Activated naive CD4-positive, alpha-beta T cell treated with Interleukin-2 at 50 U/mL for 16 hours (primary cell): ENCODE measurements around the gene TOP2A.
"Not testable (repeated sequence)": the region's sequence is repeated elsewhere in the genome, so short reads cannot be mapped to it uniquely, and the experiment has no call there.

Experiments
- DNase-seq: peaks from one replicate; pipeline ENCODE4 v3.0.0-alpha.2; 2020

TOP2A gene

DNA sequence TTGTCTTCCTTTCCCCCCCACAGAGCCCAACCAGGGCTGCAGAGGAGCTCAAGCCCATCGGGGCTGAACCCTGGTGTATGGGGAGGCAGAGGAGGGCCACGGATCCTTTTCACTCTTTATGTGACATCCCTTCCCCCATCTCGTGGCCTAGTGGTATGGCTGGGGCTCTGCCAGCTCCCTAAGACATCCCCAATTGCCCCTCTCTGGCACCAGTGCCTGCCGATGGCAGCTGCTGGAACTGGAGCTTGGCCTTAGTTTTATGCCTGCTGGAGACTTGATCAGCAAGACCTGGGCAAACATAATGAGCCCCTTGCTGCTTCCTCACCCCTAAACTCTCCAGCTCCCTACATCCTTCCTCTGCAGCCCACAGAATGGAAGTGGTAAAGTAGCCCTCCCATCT, 8.0 kb upstream of the TOP2A start:
- DNase-seq: no peak

DNA sequence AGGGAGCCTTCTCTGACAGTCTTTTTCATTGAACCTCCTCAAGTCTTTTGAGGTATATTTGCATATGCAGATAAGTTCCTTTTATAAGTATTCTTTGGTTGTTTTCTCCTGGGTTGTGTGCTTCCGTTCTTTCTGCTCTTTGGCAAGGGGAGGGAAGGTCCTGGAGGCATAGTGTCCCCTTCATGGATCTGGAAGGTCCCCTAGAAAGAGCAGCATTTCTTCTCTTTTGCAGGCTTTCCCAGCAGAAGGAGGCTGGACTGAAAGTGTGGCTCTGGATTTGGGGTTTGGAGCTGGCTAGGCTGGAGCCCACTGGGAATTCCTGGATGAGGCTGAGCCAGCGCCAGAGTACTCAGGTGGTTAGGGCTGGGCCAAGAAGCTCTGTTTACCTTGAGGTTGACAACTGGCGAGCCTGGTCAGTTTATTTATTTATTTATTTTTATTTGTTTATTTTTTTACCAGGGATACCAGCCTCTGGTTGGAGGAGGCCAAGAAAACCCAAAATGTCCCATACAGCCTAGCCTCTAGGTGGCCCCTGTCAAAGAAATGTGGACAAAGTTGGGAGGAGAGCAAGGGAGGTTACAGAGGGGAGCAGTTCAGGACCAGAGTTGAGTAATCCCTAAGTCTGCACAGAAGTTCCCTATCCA, 5.4 kb upstream of the TOP2A start:
- no peak for DNase-seq

DNA sequence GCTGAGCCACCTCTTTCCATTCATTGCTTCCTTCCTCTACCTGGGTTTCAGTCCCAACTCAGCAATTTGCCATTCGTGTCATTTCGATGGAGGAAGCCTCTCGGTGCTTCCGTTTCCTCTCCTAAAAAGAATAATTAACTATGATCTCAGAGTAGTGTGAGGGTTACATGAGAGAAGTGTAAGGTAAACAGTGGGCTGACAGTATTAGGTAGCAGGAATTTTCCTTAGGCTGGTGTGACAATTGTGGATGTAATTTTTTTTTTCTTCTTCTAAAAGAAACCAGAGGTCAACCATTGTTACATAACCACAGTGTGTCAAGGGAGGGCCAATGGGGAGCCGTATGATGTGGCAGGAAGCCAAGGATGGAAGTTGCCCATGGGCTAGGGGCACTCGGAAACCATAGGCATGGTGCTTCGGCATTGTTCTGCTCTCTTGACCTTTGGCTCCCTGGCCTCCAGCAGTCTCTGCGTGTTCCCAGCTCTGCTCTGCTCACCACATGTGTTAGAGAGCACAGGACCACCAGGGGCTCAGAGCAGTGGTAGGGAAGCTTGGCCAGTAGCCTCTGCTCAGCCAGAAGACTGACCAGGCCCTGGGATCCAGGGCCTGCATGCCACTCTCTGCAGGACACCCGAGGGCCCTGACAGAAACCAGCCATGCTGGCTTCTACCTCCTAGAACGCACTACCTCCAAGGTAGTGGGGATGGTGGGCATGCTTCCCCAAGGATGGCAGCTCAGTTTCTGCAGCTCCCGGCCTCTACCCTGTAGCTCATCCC, 2.0 kb upstream of the TOP2A start:
- DNase-seq: no peak

DNA sequence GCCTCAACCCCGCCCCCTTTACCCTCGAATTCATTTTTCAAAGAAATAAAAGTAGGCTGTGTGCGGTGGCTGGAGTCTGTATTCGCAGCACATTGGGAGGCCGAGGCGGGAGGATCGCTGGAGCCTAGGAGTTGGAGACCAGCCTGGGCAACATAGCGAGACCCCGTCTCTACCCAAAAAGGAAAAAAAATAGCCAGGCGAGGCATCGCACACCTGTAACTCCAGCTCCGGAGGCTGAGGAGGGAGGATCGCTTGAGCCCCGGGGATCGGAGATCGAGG, 671 bp upstream of the TOP2A start:
- no peak for DNase-seq

DNA sequence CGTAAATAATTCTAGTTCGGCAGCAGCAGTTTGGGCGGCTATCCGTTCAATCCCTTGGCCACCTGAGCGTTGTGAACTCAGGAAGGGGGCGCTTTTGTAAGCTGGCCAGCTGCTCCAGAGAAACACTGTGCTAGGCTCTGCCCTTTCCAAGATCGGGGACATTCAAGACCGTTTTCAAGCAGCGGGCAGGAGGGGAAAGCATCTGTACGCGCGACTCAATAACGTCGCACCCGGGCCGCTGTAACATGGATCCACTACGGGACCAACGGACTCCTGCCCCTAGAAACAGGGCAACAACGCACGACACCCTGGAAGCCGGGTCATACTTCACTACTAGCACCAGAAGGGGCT, 463 bp downstream of the TOP2A start:
- DNase-seq: no peak

DNA sequence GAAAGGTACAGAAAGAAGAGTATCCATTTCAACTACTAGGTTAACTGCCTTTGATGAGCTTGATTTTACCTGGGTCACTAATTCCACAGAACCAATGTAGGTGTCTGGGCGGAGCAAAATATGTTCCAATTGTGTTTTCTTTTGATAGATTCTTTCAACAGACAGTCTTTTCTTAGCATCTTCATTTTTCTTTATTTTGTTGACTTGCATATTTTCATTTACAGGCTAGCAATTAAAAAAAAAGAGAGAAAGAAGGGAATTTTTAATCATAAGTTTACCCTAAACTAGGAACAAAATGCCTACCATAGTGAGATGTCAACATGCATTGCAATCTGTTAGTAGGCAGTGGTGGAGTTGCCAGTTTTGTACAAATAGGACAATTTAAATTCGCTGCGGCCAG, 1.0 kb downstream of the TOP2A start:
- DNase-seq: no peak

DNA sequence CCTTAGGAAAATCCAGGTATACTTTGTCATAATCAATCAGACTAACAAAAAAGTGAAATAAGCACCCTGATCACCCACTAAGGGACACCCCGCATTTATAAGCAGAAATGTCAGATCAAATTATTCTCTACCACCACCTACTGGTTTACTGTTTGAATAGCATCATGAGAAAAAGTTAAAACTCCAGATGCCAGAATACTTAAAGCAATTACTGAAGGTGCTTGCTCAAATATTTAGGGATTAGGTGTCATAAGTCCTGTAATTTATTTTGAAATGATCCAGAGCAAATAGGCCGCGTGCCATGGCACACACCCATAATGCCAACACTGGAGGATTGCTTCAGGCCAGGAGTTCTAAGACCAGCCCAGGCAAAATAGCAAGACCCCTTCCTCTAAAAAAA, 2.3 kb downstream of the TOP2A start:
- no peak for DNase-seq

DNA sequence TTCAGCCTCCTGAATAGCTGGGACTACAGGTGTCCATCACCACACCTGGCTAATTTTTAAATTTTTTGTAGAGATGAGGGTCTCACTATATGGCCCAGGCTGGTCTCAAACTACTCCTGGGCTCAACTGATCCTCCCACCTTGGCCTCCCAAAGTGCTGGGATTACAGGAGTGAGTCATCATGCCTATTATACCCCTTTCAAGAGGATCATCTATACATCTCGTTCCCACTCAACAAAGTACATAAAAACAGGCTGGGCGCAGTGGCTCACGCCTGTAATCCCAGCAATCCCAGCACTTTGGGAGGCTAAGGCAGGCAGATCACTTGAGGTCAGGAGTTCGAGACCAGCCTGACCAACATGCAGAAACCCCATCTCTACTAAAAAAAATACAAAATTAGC, 3.4 kb downstream of the TOP2A start:
- not testable (repeated sequence) for DNase-seq

DNA sequence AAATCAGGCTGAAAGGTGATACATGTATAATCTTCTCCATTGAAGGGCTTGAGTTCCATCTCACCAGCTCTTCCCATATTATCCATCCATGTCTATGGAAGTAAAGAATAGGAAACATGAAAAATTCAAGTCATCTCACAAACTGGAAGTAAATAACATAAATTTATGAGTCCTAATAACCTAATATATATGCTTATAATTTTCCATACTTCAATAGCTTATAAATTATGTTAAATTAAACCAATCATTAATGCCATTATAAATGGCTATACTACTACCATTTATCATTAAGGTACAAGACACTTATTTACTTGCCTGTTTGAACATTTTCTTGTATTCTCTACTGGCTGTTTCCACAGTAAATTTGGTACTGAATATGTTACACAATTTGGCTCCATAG, 4.8 kb downstream of the TOP2A start:
- DNase-seq: no peak

DNA sequence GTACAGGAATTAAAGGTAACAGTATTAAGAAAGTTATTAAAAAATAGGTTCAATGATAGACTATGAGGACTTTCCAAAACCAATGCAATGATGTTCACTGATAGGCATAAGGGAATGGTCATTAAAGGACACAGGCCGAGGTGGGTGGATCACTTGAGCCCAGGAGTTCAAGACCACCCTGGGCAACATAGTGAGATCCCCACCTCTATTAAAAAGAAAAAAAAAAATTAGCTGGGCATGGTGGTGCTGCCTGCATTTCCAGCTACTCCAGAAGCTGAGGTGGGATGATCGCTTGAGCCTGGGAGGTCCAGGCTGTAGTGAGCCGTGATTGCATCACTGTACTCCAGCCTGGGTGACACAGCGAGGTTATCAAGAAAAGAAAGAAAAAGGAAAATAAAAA, 5.9 kb downstream of the TOP2A start:
- DNase-seq: no peak

DNA sequence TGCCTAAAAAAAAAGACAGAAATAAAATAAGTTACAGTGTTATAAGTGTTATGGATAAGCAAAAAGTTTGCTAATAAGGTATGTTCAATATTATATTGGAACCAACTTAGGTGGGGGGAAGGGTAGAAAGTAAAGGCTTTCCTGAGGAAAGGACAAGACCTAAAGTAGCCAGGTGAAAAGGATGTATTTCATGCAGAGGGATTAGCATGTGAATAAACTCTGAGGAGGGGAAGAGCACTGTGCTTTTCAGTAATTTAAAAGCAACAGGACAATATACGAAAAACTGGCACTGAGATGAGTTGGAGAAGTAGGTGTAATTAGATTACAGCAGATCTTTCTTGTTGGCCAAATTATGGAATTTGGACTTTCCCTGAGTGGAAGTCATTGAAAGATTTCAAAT, 7.6 kb downstream of the TOP2A start:
- DNase-seq: no peak

DNA sequence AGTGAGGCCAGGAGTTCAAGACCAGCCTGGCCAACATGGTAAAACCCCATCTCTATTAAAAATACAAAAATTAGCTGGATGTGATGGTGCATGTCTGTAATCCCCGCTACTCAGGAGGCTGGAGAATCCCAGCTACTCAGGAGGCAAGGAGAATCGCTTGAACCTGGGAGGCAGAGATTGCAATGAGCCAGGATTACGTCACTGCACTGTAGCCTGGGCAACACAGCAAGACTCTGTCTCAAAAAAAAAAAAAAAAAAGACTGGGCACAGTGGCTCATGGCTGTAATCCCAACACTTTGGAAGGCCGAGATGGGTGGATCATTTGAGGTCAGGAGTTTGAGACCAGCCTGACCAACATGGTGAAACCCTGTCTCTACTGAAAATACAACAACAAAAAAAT, 8.2 kb downstream of the TOP2A start:
- DNase-seq: not testable (repeated sequence)

DNA sequence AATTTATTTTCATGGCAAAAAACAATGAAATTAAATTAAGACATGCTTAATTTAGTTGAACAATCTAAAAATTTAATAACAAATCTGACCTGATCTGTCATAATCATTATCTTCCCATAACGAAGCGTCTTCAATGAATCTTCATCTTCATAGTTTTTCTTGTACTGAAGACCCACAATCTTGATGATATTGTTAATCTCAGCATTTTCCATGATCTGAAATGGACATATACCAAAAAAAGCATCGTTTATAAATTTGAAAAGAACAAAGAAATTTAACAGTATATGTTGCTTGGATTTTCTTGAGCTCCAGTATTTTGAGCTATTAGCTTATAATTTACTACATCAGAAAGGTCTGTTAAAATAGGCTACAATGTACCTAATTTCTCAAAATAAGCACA, 10.2 kb downstream of the TOP2A start:
- no peak for DNase-seq

DNA sequence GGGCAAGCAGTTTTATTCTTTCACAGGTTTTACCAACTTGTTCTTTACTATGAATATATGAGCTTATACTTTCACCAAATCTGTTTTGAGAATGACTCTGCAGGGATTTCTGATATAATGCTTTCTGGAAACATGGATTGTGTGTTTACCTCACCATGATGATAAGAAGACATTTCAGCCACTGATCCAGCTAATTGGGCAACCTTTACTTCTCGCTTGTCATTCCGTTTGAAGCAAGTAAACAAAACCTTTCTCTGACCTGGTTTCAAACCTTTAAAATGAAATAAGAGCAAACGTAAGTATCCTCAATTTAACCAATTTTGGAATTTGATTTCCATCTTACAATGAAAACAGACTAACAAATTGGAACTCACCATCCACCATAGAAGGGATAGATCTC, 13.7 kb downstream of the TOP2A start:
- no peak for DNase-seq

DNA sequence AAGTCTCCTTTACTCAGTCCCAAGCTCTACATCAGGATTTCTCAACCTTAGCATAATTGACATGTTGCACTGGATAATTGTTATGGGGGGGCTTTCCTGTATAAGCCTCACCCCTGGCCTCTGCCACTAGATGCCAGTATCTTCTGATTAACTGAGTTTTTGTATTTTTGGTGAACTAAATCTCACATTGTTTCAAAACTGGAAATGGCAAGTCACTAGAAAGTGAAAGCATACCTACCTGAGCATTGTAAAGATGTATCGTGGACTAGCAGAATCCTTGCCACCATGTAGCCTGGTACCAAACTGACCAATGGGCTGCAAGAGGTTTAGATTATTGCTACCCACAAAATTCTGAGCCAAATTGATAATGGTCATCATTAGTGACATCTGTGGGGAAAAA, 15.0 kb downstream of the TOP2A start:
- DNase-seq: no peak

DNA sequence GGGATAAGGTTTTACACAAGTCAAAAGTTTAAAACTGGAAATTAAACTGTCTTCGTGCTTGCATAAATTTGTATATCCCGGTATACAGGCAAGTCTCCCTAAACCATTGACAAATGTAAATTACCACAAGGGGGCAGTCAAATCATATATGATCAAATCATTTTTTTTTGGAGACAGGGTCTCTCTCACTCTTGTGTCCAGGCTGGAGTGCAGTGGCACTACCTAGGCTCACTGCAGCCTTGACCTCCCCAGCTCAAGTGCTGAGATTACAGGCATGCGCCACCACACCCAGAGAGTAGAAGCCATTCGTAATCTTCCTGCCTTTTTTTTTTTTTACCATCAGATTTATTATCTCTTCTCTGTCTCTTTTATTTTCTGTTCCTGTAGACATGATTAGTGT, 18.5 kb downstream of the TOP2A start:
- DNase-seq: no peak

DNA sequence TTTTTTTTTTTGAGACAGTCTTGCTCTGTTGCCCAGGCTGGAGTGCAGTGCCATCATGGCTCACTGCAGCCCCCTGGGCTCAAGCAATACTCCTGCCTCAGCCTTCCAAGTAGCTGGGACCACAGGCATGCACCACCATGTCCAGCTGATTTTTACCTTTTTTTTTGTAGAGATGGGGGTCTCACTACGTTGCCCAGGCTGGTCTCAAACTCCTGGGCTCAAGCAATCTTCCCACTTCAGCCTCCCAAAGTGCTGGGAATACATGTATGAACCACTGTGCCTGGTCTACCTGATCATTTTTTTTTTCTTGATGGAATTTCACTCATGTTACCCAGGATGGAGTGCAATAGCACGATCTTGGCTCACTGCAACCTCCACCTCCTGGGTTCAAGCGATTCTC, 31.1 kb downstream of the TOP2A start:
- not testable (repeated sequence) for DNase-seq

DNA sequence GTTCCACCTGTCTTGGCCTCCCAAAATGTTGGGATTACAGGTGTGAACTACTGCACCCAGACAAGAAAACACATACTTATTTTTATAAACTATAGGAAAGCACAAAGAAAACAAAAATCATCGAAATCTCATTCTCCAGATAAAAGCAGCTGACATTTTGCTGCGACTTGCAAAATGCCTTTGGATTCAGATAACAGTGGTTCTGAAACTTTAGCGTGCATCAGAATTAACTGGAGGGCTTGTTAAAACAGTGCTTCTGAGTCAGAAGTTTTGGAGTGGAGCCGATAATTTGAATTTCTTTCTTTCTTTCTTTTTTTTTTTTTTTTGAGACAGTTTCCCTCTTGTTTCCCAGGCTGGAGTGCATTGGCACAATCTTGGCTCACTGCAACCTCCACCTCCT, 35.4 kb downstream of the TOP2A start:
- DNase-seq: no peak

DNA sequence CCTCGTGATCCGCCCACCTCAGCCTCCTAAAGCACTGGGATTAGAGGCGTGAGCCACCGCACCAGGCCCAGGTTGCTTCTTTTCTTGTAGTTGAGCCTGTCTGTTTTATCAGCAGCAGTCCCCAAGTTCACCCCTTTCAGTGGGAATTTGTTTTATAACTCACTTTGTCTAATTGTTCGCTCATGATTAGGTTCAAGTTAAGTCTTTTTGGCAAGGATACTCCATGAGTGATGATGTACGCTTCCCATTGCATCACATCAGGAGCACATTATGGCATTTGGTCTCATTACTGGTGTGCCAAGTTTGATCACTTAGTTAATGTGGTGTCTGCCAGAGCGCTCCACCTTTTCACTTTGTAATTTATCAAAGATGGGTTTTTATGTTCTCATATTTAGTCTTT, 38.7 kb downstream of the TOP2A start:
- no peak for DNase-seq

DNA sequence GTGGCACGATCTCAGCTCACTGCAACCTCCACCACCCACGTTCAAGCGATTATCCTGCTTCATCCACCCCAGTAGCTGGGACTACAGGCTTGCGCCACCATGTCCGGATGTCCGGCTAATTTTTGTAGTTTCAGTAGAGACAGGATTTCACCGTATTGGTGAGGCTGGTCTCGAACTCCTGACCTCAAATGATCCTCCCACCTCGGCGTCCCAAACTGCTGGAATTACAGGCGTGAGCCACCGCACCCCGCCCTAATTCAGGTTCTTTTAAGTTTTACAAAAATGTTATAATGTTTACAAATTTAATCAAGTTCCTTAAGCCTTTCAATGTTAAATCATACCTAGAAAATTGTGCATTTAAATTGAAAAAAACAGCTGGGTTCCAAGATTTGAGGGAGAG, 39.9 kb downstream of the TOP2A start:
- no peak for DNase-seq

DNA sequence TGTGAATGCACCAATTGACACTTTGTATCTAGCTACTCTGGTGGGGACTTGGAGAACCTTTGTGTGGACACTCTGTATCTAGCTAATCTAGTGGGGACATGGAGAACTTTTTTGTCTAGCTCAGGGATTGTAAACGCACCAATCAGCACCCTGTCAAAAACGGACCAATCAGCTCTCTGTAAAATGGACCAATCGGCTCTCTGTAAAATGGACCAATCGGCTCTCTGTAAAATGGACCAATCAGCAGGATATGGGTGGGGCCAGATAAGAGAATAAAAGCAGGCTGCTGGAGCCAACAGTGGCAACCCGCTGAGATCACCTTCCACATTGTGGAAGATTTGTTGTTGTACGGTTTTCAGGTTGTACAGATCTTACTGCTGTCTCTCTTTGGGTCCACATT, 41.2 kb downstream of the TOP2A start:
- DNase-seq: not testable (repeated sequence)

DNA sequence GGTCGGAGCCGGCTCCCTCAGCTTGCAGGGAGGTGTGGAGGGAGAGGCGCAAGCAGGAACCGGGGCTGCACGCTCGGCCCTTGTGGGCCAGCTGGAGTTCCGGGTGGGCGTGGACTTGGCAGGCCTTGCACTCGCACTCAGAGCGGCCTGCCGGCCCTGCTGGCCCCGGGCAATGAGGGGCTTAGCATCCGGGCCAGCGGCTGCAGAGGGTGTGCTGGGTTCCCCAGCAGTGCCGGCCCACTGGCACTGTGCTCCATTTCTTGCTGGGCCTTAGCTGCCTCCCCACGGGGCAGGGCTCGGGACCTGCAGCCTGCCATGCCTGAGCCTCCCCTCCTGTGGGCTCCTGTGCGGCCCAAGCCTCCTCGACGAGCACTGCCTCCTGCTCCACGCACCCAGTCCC, 41.9 kb downstream of the TOP2A start:
- DNase-seq: not testable (repeated sequence)

DNA sequence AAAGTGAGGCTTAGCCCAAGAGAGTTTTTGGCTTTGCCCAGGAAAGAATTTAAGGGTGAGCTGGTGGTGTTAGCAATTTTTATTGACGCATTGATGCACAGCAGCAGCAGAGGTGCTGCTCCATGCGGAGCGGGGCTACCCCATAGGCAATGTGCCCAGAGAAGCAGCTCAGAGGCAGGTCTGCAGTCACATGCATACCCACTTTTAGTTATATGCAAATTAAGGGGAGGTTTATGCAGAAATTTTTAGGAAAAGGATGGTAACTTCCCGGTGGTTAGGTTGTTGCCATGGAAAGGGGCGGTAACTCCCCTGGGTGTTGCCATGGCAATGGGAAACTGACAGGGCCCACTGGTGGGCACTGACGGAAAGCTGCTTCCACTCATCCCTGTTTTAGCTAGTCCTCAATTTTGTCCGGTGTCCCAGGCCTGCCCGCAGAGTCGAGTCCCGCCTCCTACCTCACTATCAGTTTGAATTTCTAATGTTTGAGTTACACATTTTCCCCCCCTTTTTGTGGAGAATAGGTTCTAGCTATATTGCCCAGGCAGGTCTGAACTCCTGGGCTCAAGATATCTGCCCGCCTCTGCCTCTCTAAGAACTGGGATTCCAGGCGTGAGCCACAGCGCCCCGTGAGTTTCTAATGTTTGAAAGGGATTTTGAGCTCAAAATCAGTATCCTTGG, 42.7 kb downstream of the TOP2A start:
- no peak for DNase-seq

DNA sequence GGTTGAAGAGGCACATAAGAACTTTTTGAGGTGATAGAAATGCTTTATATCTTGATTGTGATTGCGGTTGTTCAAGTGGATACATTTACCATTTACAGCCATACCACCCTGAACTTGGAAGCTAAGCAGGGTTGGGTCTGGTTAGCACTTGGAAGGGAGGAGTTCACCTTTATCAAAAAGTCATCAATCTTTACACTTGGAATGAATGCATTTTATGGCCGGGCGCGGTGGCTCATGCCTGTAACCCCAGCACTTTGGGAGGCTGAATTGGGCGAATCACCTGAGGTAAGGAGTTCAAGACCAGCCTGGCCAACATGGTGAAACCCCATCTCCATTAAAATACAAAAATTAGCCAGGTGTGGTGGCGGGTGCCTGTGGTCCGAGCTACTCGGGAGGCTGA, 43.7 kb downstream of the TOP2A start:
- DNase-seq: no peak

DNA sequence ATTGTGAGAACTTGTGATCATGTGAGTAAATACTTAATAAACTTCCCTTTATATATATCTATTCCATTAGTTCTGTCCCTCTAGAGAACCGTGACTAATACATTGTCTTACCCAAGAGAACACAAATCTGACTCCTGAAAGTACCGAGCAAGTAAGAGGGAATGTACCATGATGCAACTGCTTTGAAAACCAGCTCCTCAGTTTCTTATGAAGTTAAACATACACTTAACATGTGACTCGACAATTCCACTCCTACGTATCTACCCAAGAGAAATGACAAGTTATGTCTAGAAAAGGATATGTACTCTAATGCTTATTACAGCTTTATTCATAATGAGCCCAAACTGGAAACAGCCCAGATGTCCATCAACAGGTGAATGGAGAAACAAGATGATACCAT, 44.4 kb downstream of the TOP2A start:
- DNase-seq: no peak
